IPS-11a (cell line): ENCODE data around the gene SNTB2.
"Not testable (repeated sequence)": the region's sequence is repeated elsewhere in the genome, so short reads cannot be mapped to it uniquely, and the experiment has no call there.

Experiments used
- H3K4me3 ChIP-seq: one replicate; pipeline ENCODE4 v1.5.1; 2013; ENCODE audit warnings: low read depth, low read length, control low read depth

SNTB2 gene

GRCh38 chr16:69233124-69233523 lies 46.2 kb downstream of the SNTB2 start:
- H3K4me3 ChIP-seq: no peak overlapping the region

DNA sequence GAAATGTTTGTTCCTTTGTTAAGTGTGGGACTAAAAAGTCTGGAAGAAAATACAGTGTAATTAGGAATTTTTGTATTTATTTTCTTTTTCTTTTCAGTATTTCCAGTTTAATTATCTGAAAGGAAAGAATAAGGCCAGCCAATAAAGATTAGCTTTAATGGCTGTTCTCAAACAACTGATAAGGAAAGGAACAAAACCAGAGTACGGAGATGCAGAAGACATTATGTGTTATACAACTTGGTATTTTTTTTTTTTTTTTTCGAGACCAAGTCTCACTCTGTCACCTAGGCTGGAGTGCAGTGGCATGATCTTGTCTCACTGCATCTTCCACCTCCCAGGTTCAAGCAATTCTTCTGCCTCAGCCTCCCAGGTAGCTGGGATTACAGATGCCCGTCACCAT lies 47.5 kb downstream of the SNTB2 start:
- no peak overlapping the region for H3K4me3 ChIP-seq

DNA sequence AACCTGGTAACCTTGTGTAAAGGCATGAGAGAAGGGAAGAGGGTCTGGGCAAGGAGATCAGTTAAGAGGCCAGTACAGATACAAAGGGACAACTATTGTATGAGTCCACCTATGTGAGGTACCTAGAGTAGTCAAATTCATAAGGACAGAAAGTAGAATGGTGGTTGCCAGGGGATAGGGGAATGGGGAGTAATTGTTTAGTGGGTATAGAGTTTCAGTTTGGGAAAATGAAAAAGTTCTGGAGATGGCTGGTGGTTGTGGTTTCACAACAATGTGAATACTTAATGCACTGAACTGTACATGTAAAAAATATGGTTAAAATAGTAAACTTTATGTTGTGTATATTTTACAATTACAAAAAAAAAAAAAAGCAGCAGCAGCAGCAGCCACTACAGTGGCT lies 49.4 kb downstream of the SNTB2 start:
- no peak overlapping the region for H3K4me3 ChIP-seq

DNA sequence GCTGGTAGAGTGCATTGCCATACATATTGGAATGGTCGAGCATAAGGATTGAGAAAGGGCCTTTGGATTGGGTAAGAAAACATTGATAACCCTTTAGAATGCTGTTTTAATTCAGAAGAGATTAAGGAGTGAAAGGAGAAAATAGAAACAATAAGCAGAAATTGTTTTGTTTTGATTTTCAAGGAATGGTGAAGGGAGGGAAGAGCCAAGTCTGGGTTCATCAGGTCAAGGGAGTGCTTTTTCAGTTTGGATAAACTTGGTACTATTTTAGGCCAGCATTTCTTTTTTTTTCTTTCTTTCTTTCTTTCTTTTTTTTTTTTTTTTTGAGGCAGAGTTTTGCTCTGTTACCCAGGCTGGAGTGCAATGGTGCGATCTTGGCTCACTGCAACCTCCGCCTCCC lies 50.3 kb downstream of the SNTB2 start:
- H3K4me3 ChIP-seq: no peak overlapping the region

DNA sequence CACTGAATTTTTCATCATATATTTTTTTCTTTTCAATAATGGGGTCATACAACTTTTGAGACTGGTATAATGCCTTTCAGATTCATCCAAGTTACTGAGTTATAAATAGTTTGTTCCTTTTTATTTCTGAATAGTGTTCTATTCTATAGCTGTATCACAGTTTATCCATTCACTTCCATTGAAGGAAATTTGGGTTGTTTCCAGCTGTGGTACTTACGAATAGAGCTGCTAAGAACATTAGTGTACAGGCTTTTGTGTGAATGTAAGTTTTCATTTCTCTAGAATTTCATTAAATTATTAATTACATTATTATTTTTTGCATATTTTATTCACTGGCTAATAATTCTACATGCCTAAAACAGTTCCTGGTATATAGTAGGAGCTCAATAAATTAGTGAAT lies 52.9 kb downstream of the SNTB2 start:
- H3K4me3 ChIP-seq: no peak overlapping the region

GRCh38 chr16:69240331-69240730 lies 53.4 kb downstream of the SNTB2 start:
- no peak overlapping the region for H3K4me3 ChIP-seq

DNA sequence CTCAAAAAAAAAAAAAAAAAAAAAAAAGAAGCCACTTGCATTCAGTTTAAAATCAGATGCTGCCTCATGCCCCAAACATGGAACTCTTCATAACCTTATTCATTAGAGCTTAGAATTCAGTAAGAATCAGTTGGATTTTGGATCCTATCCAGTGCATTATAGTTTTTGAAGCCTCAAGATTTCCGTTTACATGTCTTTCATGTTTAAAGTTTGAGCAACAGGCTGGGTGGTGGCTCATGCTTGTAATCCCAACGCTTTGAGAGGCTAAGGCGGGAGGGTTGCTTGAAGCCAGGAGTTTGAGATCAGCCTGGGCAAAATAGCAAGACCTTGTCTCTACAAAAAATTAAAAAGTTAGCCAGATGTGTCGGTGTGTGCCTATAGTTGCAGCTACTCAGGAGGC lies 55.0 kb downstream of the SNTB2 start:
- no peak overlapping the region for H3K4me3 ChIP-seq

- no peak overlapping the region for H3K4me3 ChIP-seq
Observed at GRCh38 chr16:69243479-69243878, 56.5 kb downstream of the SNTB2 start.

- no peak overlapping the region for H3K4me3 ChIP-seq
Observed at GRCh38 chr16:69244336-69244735, 57.4 kb downstream of the SNTB2 start.

DNA sequence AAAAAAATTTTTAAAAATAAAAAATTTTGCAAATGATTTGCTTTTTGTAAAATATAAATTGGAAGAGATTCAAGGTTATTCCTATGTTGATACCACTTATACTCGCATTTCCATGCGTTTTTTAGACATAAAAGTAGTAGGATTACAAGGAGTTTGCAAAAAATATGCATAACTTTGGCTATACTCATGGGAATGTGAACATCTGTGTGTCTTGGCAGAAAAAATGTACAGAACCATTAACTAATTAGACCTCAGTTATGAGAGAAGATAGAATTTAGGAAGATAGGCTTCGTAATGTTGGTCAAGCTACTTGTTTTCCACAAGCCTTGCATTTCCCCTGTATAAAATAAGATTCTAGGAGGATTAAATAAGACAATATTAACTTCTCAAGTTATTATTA lies 63.1 kb downstream of the SNTB2 start:
- no peak overlapping the region for H3K4me3 ChIP-seq

GRCh38 chr16:69253870-69254341 lies 66.9 kb downstream of the SNTB2 start:
- H3K4me3 ChIP-seq: no peak overlapping the region

GRCh38 chr16:69259428-69259764 lies 72.4 kb downstream of the SNTB2 start:
- not testable (repeated sequence) for H3K4me3 ChIP-seq

GRCh38 chr16:69260019-69260418 lies 73.1 kb downstream of the SNTB2 start:
- no peak overlapping the region for H3K4me3 ChIP-seq

GRCh38 chr16:69260506-69260905 lies 73.5 kb downstream of the SNTB2 start:
- H3K4me3 ChIP-seq: no peak overlapping the region

DNA sequence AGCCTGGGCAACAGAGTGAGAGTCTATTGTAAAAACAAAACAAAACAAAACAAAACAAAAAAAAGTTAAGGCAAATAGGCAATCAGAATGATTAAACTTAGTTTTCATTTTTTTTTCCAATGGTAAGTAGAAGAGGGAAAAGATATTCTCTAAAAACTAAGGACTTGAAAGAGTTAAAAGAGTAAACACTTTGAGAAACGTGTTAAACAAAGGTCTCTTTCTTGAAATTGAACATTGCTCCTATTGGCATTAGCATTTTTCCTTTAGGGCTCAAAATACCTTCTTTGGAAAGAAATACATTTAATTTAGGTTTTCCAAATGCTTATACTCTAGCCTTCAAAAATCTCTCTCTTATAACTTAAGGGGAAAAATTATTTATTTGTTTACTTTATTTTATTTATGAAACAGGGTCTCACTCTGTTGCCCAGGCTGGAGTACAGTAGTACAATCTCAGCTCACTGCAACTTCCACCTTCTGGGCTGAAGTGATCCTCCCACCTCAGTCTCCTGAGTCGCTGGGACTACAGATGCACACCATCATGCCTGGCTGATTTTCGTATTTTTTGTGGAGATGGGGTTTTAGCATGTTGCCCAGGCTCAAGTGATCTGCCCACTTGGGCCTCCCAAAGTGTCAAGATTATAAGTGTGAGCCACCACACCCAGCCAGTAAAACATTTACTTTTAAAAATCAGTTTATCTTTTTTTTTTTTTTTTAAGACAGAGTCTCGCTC lies 79.5 kb downstream of the SNTB2 start:
- H3K4me3 ChIP-seq: no peak overlapping the region

- no peak overlapping the region for H3K4me3 ChIP-seq
Observed at GRCh38 chr16:69267633-69268032, 80.7 kb downstream of the SNTB2 start.

- no peak overlapping the region for H3K4me3 ChIP-seq
Observed at GRCh38 chr16:69270395-69270794, 83.4 kb downstream of the SNTB2 start.

DNA sequence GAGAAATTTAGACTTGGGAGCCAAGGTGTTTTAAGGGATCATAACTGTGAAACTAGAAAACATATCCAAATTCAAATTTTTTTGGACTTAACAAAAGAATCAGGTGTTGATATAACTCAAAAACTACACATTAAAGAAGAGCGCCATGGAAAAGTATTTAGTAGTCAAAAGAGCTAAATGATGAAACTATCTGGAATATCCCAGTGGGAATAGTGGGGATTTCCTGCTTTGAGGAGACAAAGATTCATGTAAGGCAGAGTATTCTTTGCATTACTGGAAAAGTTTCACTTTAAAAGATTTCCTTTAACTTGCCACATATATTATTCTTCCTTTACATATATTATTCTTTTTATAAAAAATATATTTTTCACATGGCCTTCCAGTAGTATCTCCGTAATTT lies 83.9 kb downstream of the SNTB2 start:
- H3K4me3 ChIP-seq: no peak overlapping the region

GRCh38 chr16:69273009-69273408 lies 86.0 kb downstream of the SNTB2 start:
- no peak overlapping the region for H3K4me3 ChIP-seq

GRCh38 chr16:69274699-69275235 lies 87.8 kb downstream of the SNTB2 start:
- H3K4me3 ChIP-seq: no peak overlapping the region

DNA sequence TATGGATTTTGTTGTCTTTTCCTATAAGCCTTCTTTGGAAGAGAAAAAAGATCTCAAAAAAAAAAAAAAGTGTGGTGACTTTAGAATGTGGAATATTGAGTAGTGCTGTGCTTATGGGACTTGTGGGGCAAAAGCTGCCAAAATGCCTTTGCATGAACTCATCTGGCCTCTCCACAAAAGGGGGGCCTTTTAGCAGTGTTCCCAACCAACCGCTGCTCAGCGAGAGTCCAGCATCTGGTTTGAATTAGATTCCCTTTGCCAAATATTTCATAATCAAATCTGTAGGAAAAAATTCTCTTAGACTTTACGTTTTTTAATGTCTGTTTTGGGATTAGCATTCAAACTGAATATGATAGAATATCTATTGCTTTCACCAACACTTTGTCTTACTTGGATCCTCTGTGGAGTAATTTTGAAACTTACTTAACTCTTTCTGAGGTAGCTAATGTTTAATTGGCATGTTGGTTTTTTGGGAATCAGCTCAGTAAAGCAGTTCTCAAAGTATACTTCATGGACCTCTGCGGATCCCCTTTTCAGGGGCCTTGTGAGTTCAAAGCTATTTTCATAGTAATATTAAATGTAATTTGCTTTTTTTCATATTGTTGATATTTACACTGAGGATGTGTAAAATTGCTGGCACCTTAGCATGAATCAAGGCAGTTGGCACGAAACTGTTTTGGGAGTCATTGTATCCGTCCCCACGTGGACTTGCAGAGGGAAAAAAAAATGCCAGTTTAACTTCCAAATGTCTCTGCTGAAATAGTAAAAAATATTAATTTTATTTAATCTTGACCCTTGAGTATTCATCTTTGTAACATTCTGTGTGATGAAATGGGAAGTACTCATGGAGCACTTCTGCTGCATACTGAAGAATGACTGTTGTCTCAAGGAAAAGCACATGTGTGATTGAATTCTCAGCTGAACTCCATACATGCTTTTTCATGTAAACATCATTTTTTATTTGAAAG lies 89.5 kb downstream of the SNTB2 start:
- H3K4me3 ChIP-seq: no peak overlapping the region

GRCh38 chr16:69277413-69277812 lies 90.4 kb downstream of the SNTB2 start:
- H3K4me3 ChIP-seq: no peak overlapping the region
